Fibroblast of lung (primary cell): ENCODE data around the gene MLXIP.

Experiments used
- CTCF ChIP-seq, 2 donors: IDR thresholded peaks in 1 of 2; conservative IDR thresholded peaks in 1 of 2; 1 replicate in 1 of 2; 2 replicates in 1 of 2; pipeline ENCODE4 v1.5.1; 2011 to 2012; ENCODE audit warnings: low read length in 2 of 2, control low read depth in 1 of 2, inconsistent platforms in 1 of 2, low read depth in 1 of 2, mild to moderate bottlenecking in 1 of 2
- EZH2 ChIP-seq: IDR thresholded peaks from 2 replicates; pipeline ENCODE4 v1.5.1; 2012; ENCODE audit warnings: low read length, control low read depth, mild to moderate bottlenecking; ENCODE audit errors: missing control alignments

- TF ChIP-seq EZH2 (no peak), CTCF (conservative IDR thresholded peaks at IDR 0.05 in 1 of 2, IDR thresholded peaks at IDR 0.05 in 1 of 2; ENCODE audit: low read depth in 1 of 2, low read length in 2 of 2) (no peak)
Observed at GRCh38 chr12:122111089-122111641, 32.6 kb downstream of the MLXIP start.
